H7 (cell line): ENCODE data around the gene DEPDC4. TPM values are rescaled to one million over a fixed set of nuclear protein-coding genes. Genes with fewer than 3 reads are reported as not detected.
"Not testable (repeated sequence)": the region's sequence is repeated elsewhere in the genome, so short reads cannot be mapped to it uniquely, and the experiment has no call there.

Experiments used
- DNase-seq: peaks from one replicate; pipeline ENCODE4 v3.0.0; 2012
- H3K27me3 ChIP-seq: 2 replicates; pipeline ENCODE4 v1.6.0; 2011; ENCODE audit warnings: mild to moderate bottlenecking, low read length; ENCODE audit not compliant: control insufficient read depth, insufficient read depth
- H3K36me3 ChIP-seq: replicated peaks from 2 replicates; pipeline ENCODE4 v1.5.1; 2011; ENCODE audit warnings: low read length; ENCODE audit not compliant: control insufficient read depth, insufficient read depth
- H3K4me3 ChIP-seq: 2 replicates; pipeline ENCODE4 v1.5.1; 2011; ENCODE audit warnings: low read depth, mild to moderate bottlenecking, control low read depth, low read length, moderate library complexity; ENCODE audit not compliant: insufficient read depth
- total RNA-seq: library from RNA; depleted of rRNA; stranded (reverse); fragments of >200 nt; shearing (Covaris generic); gene quantifications from 2 replicates; pipeline ENCODE4 v1.2.3, GENCODE V29; 2014

The DEPDC4 gene
- total RNA-seq, 1 experiment from 2014 or later = 5.3 TPM

DNA sequence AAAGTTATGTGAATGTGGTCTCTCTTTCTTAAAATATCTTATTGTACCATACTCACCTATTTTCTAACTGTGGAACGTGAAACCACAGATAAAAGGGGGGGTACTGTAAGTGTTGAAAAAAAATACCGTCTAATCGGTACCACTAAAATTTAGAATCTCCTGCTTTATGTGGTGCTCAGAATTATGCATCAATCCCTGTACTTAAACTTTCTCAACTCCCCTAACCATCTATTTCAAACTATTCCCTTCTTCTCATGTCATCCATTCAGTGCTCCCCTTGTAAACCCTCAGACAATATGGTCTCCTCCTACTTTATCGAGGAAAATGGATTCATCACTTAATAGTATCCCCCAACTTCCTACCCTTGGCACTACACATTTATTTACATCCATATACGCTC lies 23.7 kb downstream of the DEPDC4 start:
- Histone ChIP-seq H3K4me3 (no peak overlapping the region), H3K36me3 (no peaks in the 10 kb centered on the region), H3K27me3 (no peaks in the 10 kb centered on the region)
- no peak for DNase-seq

GRCh38 chr12:100239589-100239988 lies 27.3 kb downstream of the DEPDC4 start:
- Histone ChIP-seq H3K4me3 (no peak overlapping the region), H3K27me3 (no peaks in the 10 kb centered on the region), H3K36me3 (no peaks in the 10 kb centered on the region)
- DNase-seq = no peak

GRCh38 chr12:100238801-100239200 lies 28.1 kb downstream of the DEPDC4 start:
- H3K4me3 ChIP-seq = no peak overlapping the region
- no peak for DNase-seq
- no peaks in the 10 kb centered on the region for H3K36me3 ChIP-seq
- H3K27me3 ChIP-seq = no peaks in the 10 kb centered on the region

DNA sequence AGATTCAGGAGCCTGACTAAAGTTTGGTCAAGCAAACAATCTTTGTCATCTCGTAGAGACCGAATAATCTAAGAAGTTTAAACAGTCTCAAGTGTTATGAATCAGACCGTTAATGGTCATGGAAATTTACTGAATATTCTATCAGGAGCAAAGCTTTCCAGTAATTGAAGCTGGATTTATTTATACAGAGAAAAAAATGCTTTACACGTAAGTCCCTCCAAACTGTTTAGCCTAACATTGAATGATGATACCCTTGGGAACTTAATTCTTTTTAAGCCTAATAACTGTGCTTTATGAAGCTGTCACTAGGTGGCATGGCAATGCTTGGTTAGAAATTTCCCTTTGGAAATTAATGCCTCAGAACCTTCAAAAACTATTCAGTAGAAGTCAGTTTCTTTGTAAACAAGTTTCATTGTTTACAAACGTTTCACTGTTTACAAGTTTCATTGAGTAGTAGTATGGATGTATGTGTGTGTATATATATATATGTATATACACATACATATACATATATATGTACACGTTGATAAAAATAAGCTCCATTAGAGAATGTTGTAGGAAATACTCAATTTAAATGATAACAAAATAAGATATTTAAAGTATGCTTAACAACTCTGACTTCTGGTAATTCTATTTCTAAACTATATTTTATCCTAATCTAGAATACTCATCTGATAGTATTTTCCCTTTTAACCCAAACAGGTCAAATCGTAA lies 32.1 kb downstream of the DEPDC4 start:
- DNase-seq = peak; percentile 20
- no peaks in the 10 kb centered on the region for H3K27me3 ChIP-seq
- H3K36me3 ChIP-seq = no peaks in the 10 kb centered on the region
- H3K4me3 ChIP-seq = no peak overlapping the region

GRCh38 chr12:100234166-100234565 lies 32.7 kb downstream of the DEPDC4 start:
- H3K27me3 ChIP-seq = no peaks in the 10 kb centered on the region
- no peaks in the 10 kb centered on the region for H3K36me3 ChIP-seq
- no peak for DNase-seq
- H3K4me3 ChIP-seq = no peak overlapping the region

DNA sequence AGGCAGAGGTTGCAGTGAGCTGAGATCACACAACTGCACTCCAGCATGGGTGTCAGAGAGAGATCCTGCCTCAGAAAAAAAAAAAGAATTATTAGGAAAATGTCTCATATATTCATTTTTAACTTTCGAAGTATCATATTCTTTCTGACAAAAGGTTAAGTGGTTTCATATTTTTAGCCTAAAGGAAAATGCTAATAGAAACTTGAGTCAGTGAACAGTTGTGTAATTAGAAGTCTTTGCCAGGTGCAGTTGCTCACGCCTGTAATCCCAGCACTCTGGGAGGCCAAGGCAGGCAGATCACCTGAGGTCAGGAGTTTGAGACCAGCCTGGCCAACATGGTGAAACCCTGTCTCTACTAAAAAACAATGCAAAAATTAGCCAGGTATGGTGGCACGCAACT lies 35.0 kb downstream of the DEPDC4 start:
- not testable (repeated sequence) for H3K4me3 ChIP-seq, H3K27me3 ChIP-seq, H3K36me3 ChIP-seq, DNase-seq

DNA sequence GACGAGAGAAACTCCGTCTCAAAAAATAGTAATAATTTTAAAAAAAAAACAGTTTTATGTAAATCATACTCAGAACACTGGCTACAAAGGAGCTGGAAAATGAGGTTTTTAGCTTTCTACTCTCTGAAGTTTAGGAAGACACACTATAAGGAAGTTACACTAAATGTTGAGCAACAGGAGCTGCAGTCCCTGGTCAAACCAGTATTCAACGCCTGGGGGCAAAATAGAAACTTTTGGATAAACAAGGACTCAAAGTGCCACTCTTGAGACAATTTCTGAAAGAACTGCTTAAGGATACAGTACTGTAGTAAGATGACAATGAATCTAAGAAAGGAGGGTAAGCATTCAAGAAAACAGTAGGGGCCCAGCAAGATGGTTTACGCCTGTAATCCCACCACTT lies 37.0 kb downstream of the DEPDC4 start:
- H3K27me3 ChIP-seq = no peaks in the 10 kb centered on the region
- H3K36me3 ChIP-seq = peaks cover 1% of the 10 kb centered on the region; the same call in 1 of the 2 replicates
- H3K4me3 ChIP-seq = no peak overlapping the region
- no peak for DNase-seq

DNA sequence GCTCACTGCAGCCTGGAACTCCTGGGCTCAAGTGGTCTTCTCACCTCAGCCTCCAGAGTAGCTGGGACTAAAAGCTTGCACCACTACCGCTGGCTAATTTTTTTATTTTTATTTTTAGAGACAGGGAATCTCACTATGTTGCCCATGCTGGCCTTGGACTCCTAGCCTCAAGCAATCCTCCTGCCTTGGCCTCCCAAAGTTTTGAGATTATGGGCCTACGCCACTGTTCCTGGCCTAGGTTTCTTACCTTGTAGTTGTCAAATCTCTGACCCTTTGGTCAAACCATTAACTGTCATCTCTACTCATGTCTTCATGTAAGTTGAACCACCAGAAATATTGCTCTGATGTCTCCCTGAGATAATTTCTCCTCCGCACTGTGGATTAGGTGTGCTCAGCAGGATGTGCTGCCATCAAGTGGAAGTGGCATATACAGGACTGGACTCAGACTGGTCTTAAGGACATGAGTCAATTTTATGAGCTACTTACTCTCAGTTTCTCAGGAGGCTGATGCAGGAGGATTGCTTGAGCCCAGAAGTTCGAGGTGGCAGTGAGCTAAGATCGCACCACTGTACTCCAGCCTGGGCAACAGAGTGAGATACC lies 37.7 kb downstream of the DEPDC4 start:
- no peak for DNase-seq

DNA sequence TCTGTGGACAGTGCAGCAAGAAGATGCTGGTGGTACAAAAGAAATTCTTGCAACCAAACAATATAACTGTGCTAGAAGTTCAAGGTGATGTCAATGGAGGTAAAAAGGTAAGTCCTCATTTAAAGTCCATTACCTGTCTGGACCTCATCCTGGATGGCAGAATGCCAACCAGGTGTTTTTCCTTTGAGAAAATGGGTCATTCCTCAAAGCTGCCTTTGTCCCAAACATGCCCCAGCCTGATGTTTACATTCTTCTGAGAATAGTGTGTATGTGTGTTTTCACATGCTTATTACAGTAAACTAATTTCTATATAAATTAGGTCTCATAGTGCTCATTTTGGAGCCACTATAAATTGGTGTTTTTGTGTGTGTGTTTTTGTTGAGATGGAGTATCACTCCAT lies 41.4 kb downstream of the DEPDC4 start:
- Histone ChIP-seq H3K27me3 (no peaks in the 10 kb centered on the region), H3K36me3 (peaks cover 1% of the 10 kb centered on the region; the same call in 1 of the 2 replicates), H3K4me3 (no peak overlapping the region)
- no peak for DNase-seq

More for the DNA sequence above, 37.7 kb downstream of the DEPDC4 start:
- H3K27me3 ChIP-seq = no peaks in the 10 kb centered on the region
- H3K36me3 ChIP-seq = peaks cover 1% of the 10 kb centered on the region; the same call in 1 of the 2 replicates
- no peak overlapping the region for H3K4me3 ChIP-seq

- DNase-seq, H3K4me3 ChIP-seq, H3K36me3 ChIP-seq, H3K27me3 ChIP-seq: not testable (repeated sequence)
These were observed 44.7 kb downstream of the DEPDC4 start for GRCh38 chr12:100222173-100222572.

GRCh38 chr12:100221523-100221922 lies 45.4 kb downstream of the DEPDC4 start:
- DNase-seq = no peak
- Histone ChIP-seq H3K27me3 (no peaks in the 10 kb centered on the region), H3K4me3 (no peak overlapping the region), H3K36me3 (peaks cover 4% of the 10 kb centered on the region)

DNA sequence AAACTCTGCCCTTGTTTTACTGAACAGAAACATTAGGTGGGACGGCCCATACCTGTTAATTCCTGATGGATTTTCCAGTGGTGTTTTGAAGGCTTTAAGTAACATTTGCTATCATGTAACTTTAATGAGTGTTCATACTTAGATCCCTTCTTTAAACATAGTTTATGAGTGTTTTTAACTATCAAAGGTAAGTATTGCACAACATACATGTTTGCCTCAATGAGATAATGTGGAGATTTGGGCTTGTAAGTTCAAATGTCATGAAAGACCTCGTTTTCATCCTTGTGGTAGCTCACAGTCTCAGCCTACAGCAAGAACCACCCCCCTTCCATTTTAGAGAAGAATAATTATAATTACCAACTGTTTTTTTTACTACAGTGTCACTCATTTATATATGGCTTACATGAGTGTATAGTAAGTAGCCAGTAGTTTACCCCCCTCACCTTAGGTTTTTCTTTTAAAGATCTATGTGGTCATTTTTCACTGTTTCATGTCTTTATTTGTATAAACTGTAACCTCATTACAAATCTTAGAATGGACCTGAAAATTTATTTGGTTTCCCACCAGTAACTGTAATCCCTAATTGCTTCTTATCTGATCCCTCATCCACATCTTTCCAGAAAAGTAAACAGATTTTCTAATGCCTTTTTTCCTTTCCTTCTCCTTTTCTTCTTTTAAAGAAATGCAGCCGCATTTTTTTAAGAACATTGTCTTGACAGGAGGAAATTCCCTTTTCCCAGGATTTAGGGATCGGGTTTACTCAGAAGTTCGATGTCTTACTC lies 47.4 kb downstream of the DEPDC4 start:
- DNase-seq = no peak
- H3K36me3 ChIP-seq = peaks cover 4% of the 10 kb centered on the region
- no peak overlapping the region for H3K4me3 ChIP-seq
- no peaks in the 10 kb centered on the region for H3K27me3 ChIP-seq

DNA sequence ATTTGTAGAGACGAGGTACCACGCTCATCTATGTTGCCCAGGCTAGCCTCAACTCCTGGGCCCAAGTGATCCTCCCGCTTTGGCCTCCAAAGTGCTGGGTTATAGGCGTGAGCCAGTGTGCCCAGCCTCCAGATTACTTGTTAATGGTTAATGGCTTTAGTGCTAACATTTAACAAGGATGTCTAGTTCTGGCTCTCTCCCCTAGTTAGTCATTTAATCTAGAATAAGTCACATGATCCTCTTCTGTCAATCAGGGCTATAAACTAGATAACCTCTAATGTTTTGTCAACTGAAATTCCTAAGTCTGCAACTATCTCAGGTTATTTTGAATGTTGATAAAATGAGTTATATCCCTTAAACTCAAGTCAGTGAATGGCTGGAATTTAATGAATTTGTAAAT lies 50.5 kb downstream of the DEPDC4 start:
- Histone ChIP-seq H3K27me3 (no peaks in the 10 kb centered on the region), H3K4me3 (no peak overlapping the region), H3K36me3 (peaks cover 8% of the 10 kb centered on the region)
- DNase-seq = no peak

- Histone ChIP-seq H3K27me3 (no peaks in the 10 kb centered on the region), H3K4me3 (no peak overlapping the region), H3K36me3 (peaks cover 8% of the 10 kb centered on the region)
- DNase-seq = no peak
These were observed 51.7 kb downstream of the DEPDC4 start for GRCh38 chr12:100215209-100215608.

GRCh38 chr12:100214518-100214917 lies 52.4 kb downstream of the DEPDC4 start:
- Histone ChIP-seq H3K4me3 (no peak overlapping the region), H3K27me3 (no peaks in the 10 kb centered on the region), H3K36me3 (peaks cover 10% of the 10 kb centered on the region)
- DNase-seq = no peak
